Stimulated activated naive CD4-positive, alpha-beta T cell treated with Interleukin-2 at 50 U/mL for 16 hours (primary cell): ENCODE data around the gene ANKRD35.
"Not testable (repeated sequence)": the region's sequence is repeated elsewhere in the genome, so short reads cannot be mapped to it uniquely, and the experiment has no call there.

Source experiments
- DNase-seq: peaks from one replicate; lab custom pipeline; 2025; lab: John Stamatoyannopoulos, UW

ANKRD35 gene

DNA sequence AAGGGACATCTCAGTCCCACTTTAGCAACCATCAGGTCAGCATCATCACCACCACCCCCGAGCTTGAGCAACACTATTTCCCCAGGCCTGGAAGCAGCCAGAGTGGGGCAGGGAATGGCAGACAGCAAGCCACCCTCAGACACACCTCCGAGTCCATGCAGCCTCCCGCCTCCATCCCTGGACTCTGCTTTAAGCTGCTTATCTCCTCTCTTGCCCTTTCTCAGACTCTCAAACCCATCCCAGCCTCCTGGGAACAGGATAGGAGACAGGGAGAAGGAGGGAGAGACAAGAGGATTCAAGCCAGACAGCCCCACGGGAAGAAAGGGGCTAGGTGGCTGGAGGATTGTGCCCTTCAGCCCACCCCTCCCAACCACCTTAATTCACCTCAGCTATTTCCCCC lies 28.5 kb downstream of the ANKRD35 start:
- DNase-seq = no peak

- no peak for DNase-seq
Measured at GRCh38 chr1:145855426-145855948, 30.2 kb downstream of the ANKRD35 start.

- no peak for DNase-seq
Measured at GRCh38 chr1:145849356-145850160, 36.1 kb downstream of the ANKRD35 start.

- DNase-seq = no peak
Measured at GRCh38 chr1:145847827-145848226, 37.8 kb downstream of the ANKRD35 start.

DNA sequence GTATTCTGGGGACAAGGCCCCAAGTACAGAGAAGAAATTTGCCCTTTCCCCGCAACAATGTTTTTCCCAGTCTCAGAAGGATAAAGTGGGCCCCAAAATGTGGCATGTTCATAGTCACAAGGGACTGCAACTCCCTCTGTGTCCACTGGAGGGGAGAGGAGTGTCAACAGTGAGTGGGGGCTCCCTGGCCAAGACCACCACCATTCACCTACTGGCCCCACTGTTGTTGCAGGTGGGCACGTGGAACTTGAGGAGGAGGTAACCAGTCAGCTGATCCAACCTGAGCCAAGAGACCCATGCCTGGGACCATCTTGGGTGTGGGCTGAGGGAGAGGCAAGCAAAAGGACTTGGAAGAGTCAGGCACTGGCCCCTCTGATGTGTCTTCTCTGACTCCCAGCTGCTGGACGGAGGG lies 39.5 kb downstream of the ANKRD35 start:
- no peak for DNase-seq

- peak; percentile 69 for DNase-seq
Measured at GRCh38 chr1:145845514-145846161, 40.0 kb downstream of the ANKRD35 start, which contains the start of gene NUDT17. NUDT17 (plus strand) TSS chr1:145845630; CDS start chr1:145845641, 11 bp downstream.

GRCh38 chr1:145845144-145845513 lies 40.5 kb downstream of the ANKRD35 start:
- DNase-seq = no peak

GRCh38 chr1:145843031-145843430 lies 42.6 kb downstream of the ANKRD35 start:
- no peak for DNase-seq

GRCh38 chr1:145837656-145838055 lies 48.0 kb downstream of the ANKRD35 start:
- no peak for DNase-seq

- not testable (repeated sequence) for DNase-seq
Measured at GRCh38 chr1:145830810-145831209, 54.9 kb downstream of the ANKRD35 start.

DNA sequence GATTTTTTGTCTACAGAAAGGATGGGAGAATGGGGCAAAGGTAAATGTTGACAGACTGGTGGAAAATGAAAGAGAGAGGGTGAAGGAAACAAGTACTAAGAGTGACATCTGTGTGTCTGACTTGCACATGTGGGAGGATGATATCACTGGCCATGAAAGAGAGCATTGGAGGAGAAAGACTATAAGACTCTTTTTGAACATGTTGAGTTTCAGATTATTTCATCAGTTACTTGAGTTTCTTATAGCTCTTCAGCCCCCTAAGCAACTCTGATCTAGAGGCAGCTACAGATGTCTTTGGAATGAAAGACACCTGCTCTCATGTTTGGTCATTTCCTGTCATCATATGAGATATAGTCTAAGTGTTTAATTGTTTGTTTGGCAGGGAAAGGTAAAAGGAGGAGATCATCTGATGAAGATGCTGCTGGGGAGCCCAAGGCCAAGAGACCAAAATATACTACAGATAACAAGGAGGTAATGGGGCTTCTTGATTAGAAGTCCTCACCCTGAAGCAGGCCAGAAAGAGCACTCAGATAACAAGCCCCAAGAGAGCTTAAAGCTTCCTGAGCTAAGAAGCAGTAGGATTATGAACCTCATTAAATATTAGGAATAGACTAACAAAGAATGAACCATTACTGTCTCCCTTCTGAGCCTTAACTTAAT lies 57.2 kb downstream of the ANKRD35 start:
- DNase-seq = no peak

GRCh38 chr1:145827966-145828365 lies 57.7 kb downstream of the ANKRD35 start:
- DNase-seq = no peak

DNA sequence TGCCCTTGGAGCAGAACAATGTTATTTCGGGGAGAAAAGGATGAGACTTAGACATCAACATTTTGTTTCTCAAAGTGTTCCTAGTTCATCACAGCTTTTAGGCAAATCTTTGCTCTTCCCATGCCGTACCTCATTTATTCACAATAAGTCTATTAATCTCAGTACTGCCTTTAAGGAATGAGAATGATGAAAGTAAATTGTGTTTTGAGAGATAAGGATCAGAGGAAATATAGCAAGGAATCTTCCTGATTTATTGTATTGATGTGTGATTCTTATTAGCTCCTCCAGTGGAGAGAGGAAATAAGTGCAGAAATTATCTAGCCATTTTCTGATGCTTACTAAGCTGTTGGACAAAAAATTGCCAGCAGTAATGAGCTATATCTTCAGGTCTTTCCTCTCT lies 59.6 kb downstream of the ANKRD35 start:
- DNase-seq = no peak

DNA sequence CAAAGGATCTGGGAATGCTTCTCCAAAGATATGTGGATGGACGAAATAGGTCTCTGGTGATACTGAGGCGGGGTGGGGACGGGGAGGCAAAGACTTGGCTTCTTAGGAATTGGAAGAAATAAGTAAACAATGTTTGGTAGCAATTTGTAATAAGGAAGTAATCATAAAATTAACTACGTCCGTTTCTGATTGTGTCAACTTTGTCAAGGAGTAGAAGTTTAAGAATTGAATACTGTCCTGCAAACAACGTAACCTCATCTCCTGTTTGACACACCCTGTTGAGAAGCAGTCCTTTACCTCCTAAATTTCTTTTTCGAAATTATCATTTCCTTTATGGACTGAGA lies 61.2 kb downstream of the ANKRD35 start:
- no peak for DNase-seq

DNA sequence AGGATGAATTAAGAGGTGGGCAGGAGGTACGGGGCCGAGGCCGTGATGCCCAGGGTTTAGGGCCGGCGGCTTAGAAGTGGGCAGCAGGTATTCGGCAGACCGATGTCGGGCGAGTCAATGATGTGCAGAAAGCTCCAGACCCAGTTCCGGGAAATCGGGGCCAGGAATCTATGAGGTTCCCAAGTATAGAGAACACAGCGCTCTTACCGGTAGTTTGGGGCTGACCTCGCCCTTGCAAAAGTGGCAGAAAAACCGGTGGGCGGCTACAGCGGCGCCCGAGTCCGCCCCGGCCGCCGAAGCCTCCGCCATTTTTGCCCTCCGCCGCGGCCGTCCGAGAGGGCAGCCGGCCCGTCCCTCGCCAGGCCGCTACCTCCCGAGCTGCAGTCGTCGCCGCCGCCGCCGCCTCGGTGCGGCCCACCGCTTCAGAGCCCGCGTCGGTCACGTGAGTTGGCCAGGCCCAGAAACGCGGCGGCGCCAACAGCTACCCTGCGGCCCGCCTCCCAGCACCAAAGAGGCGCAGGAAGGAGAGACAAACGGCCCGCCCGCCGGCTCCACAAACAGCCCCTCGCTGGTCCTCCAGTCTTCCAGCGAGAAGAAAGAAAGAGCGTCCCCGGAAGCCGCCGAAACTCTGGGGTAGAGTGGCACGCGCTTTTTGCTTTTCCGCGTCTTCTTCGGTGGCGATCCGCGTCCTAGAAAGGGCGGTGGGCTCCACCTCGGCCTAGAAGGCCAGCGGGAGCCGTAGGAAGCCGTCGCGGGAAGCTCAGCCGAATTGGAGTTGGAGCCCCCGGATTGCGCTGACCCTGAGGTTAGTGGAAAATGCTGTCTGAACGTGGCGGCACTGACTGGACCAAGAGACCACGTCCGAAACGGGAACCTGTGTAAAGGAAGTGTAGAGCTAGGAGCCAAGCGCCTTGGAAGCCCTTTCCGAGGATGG lies 61.8 kb downstream of the ANKRD35 start, which contains the start of the genes POLR3C and RNF115:
TSS of gene POLR3C (plus strand) at position 636 of the 934 bp plus-strand sequence. CDS start 1,577 bp downstream, outside the sequence.
TSS of gene RNF115 (minus strand) at position 531 of the 934 bp plus-strand sequence. CDS start at position 309, 222 bp downstream.
- peak; percentile 84 for DNase-seq

DNA sequence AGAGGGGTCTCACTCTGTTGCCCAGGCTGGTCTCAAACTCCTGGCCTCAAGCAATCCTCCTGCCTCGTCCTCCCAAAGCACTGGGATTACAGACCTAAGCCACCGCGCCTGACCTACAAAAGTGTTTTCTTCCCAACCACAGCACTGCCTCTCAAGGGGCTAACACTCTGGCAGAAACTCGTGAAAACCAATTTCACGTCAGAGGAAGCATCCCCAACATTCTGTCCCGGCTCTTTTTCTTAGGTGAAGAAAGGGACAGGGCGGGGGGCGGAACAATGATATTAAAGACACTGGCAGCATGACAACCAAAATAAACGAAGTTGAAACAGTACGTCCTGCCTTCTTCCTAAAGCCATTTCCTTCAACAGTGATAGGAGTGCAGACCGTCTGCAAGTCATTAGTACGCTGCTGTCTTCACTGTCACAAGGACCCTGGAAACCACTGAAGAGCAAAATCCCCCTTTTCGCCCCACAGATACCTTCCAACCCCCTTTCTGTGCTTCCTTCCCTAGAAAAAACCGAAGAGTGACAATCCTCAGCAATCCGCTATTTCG lies 62.8 kb downstream of the ANKRD35 start:
- not testable (repeated sequence) for DNase-seq

DNA sequence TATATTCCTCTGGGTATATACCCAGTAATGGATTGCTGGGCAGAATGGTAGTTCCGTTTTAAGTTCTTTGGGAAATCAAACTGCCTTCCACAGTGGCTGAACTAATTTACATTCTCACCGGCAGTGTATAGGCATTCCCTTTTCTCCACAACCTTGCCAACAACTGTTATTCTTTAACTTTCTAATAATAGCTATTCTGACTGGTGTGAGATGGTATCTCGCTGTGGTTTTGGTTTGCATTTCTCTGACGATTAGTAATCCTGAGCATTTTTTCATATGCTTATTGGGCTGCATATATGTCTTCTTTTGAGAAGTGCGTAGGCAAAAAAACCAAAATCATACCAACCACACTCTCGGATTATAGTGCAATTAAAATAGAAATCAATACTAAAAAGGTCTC lies 67.6 kb downstream of the ANKRD35 start:
- not testable (repeated sequence) for DNase-seq
